Measurements from ENCODE around the gene PGM2L1.
"Not testable (repeated sequence)": the region's sequence is repeated elsewhere in the genome, so short reads cannot be mapped to it uniquely, and the experiment has no call there.

PGM2L1 gene

GRCh38 chr11:74417860-74418508, 19.8 kb upstream of the PGM2L1 start:
- Histone ChIP-seq H3K36me3 (ENCODE audit: insufficient read depth, low read length) (no peaks in the 10 kb centered on the region), H3K9ac (ENCODE audit: low read depth, low read length) (no peak overlapping the region), H3K4me1 (ENCODE audit: insufficient read depth, low read length) (peaks cover 5% of the 10 kb centered on the region; the same call in 1 of the 2 replicates), H3K9me3 (ENCODE audit: control insufficient read depth, insufficient read depth, low read length) (no peaks in the 10 kb centered on the region; the same call in 1 of the 2 replicates)

- peaks cover 5% of the 10 kb centered on the region; the same call in 1 of the 2 replicates for H3K4me1 ChIP-seq (ENCODE audit: insufficient read depth, low read length)
- no peaks in the 10 kb centered on the region for H3K36me3 ChIP-seq (ENCODE audit: insufficient read depth, low read length)
- no peak overlapping the region for H3K9ac ChIP-seq (ENCODE audit: low read depth, low read length)
- H3K9me3 ChIP-seq (ENCODE audit: control insufficient read depth, insufficient read depth, low read length), result no peaks in the 10 kb centered on the region; the same call in 1 of the 2 replicates
Observed at GRCh38 chr11:74417379-74417804, 19.2 kb upstream of the PGM2L1 start.

- not testable (repeated sequence) for H3K9ac ChIP-seq (ENCODE audit: low read depth, low read length); H3K9me3 ChIP-seq (ENCODE audit: control insufficient read depth, insufficient read depth, low read length); H3K36me3 ChIP-seq (ENCODE audit: insufficient read depth, low read length); H3K4me1 ChIP-seq (ENCODE audit: insufficient read depth, low read length)
Observed at GRCh38 chr11:74416974-74417373, 18.7 kb upstream of the PGM2L1 start.

- Histone ChIP-seq H3K36me3 (ENCODE audit: insufficient read depth, low read length) (no peaks in the 10 kb centered on the region), H3K9ac (ENCODE audit: low read depth, low read length) (no peak overlapping the region), H3K4me1 (ENCODE audit: insufficient read depth, low read length) (peaks cover 5% of the 10 kb centered on the region; the same call in 1 of the 2 replicates), H3K9me3 (ENCODE audit: control insufficient read depth, insufficient read depth, low read length) (no peaks in the 10 kb centered on the region)
Observed at GRCh38 chr11:74412733-74413359, 14.6 kb upstream of the PGM2L1 start.

GRCh38 chr11:74412321-74412720, 14.1 kb upstream of the PGM2L1 start:
- H3K36me3 ChIP-seq (ENCODE audit: insufficient read depth, low read length), result no peaks in the 10 kb centered on the region
- peaks cover 5% of the 10 kb centered on the region; the same call in 1 of the 2 replicates for H3K4me1 ChIP-seq (ENCODE audit: insufficient read depth, low read length)
- no peak overlapping the region for H3K9ac ChIP-seq (ENCODE audit: low read depth, low read length)
- H3K9me3 ChIP-seq (ENCODE audit: control insufficient read depth, insufficient read depth, low read length), result no peaks in the 10 kb centered on the region

- Histone ChIP-seq H3K9me3 (ENCODE audit: control insufficient read depth, insufficient read depth, low read length) (no peaks in the 10 kb centered on the region), H3K4me1 (ENCODE audit: insufficient read depth, low read length) (peaks cover 5% of the 10 kb centered on the region; the same call in 1 of the 2 replicates), H3K36me3 (ENCODE audit: insufficient read depth, low read length) (no peaks in the 10 kb centered on the region), H3K9ac (ENCODE audit: low read depth, low read length) (no peak overlapping the region)
Observed at GRCh38 chr11:74409633-74410032, 11.4 kb upstream of the PGM2L1 start.

GRCh38 chr11:74403607-74404321, 5.5 kb upstream of the PGM2L1 start:
- Histone ChIP-seq H3K9ac (ENCODE audit: low read depth, low read length) (no peak overlapping the region), H3K4me1 (ENCODE audit: insufficient read depth, low read length) (no peaks in the 10 kb centered on the region), H3K9me3 (ENCODE audit: control insufficient read depth, insufficient read depth, low read length) (no peaks in the 10 kb centered on the region), H3K36me3 (ENCODE audit: insufficient read depth, low read length) (no peaks in the 10 kb centered on the region)

GRCh38 chr11:74400606-74401005, 2.4 kb upstream of the PGM2L1 start:
- Histone ChIP-seq H3K9ac (ENCODE audit: low read depth, low read length) (no peak overlapping the region), H3K4me1 (ENCODE audit: insufficient read depth, low read length) (no peaks in the 10 kb centered on the region), H3K36me3 (ENCODE audit: insufficient read depth, low read length) (no peaks in the 10 kb centered on the region), H3K9me3 (ENCODE audit: control insufficient read depth, insufficient read depth, low read length) (no peaks in the 10 kb centered on the region)

- H3K4me1 ChIP-seq (ENCODE audit: insufficient read depth, low read length), result no peaks in the 10 kb centered on the region
- no peaks in the 10 kb centered on the region for H3K36me3 ChIP-seq (ENCODE audit: insufficient read depth, low read length)
- H3K9ac ChIP-seq (ENCODE audit: low read depth, low read length), result peak overlapping the region; percentile 83
- H3K9me3 ChIP-seq (ENCODE audit: control insufficient read depth, insufficient read depth, low read length), result no peaks in the 10 kb centered on the region
Observed at GRCh38 chr11:74397501-74398243, 561 bp downstream of the PGM2L1 start.

- Histone ChIP-seq H3K4me1 (ENCODE audit: insufficient read depth, low read length) (peaks cover 6% of the 10 kb centered on the region), H3K9me3 (ENCODE audit: control insufficient read depth, insufficient read depth, low read length) (no peaks in the 10 kb centered on the region)
Observed at GRCh38 chr11:74392256-74392655, 6.0 kb downstream of the PGM2L1 start.

GRCh38 chr11:74391193-74391592, 7.0 kb downstream of the PGM2L1 start:
- no peak overlapping the region for H3K9ac ChIP-seq (ENCODE audit: low read depth, low read length)
- H3K36me3 ChIP-seq (ENCODE audit: insufficient read depth, low read length), result no peaks in the 10 kb centered on the region
- no peaks in the 10 kb centered on the region for H3K9me3 ChIP-seq (ENCODE audit: control insufficient read depth, insufficient read depth, low read length)

More at GRCh38 chr11:74392256-74392655, 6.0 kb downstream of the PGM2L1 start:
- Histone ChIP-seq H3K9ac (ENCODE audit: low read depth, low read length) (no peak overlapping the region), H3K36me3 (ENCODE audit: insufficient read depth, low read length) (no peaks in the 10 kb centered on the region)

GRCh38 chr11:74390697-74391096, 7.5 kb downstream of the PGM2L1 start:
- H3K4me1 ChIP-seq (ENCODE audit: insufficient read depth, low read length), result peaks cover 9% of the 10 kb centered on the region
- no peaks in the 10 kb centered on the region for H3K36me3 ChIP-seq (ENCODE audit: insufficient read depth, low read length)
- no peaks in the 10 kb centered on the region for H3K9me3 ChIP-seq (ENCODE audit: control insufficient read depth, insufficient read depth, low read length)
- no peak overlapping the region for H3K9ac ChIP-seq (ENCODE audit: low read depth, low read length)

More at GRCh38 chr11:74391193-74391592, 7.0 kb downstream of the PGM2L1 start:
- H3K4me1 ChIP-seq (ENCODE audit: insufficient read depth, low read length), result peaks cover 9% of the 10 kb centered on the region

- Histone ChIP-seq H3K36me3 (ENCODE audit: insufficient read depth, low read length) (no peaks in the 10 kb centered on the region), H3K4me1 (ENCODE audit: insufficient read depth, low read length) (peaks cover 9% of the 10 kb centered on the region), H3K9ac (ENCODE audit: low read depth, low read length) (no peak overlapping the region), H3K9me3 (ENCODE audit: control insufficient read depth, insufficient read depth, low read length) (no peaks in the 10 kb centered on the region)
Observed at GRCh38 chr11:74388678-74389327, 9.4 kb downstream of the PGM2L1 start.

GRCh38 chr11:74384641-74385040, 13.6 kb downstream of the PGM2L1 start:
- no peaks in the 10 kb centered on the region for H3K36me3 ChIP-seq (ENCODE audit: insufficient read depth, low read length)
- H3K4me1 ChIP-seq (ENCODE audit: insufficient read depth, low read length), result peaks cover 9% of the 10 kb centered on the region
- no peak overlapping the region for H3K9ac ChIP-seq (ENCODE audit: low read depth, low read length)
- no peaks in the 10 kb centered on the region for H3K9me3 ChIP-seq (ENCODE audit: control insufficient read depth, insufficient read depth, low read length)
